GM23248 (cell line): ENCODE results near the gene TMEM95. TPM values are rescaled to one million over a fixed set of nuclear protein-coding genes. Genes with fewer than 3 reads are reported as not detected.

Source experiments
- DNase-seq: peaks from one replicate; pipeline ENCODE4 v3.0.0-alpha.2; 2015
- H2AFZ ChIP-seq: fragments of 200-600 bp; sonication (generic); 2 replicates; pipeline ENCODE4 v1.6.1; 2016; ENCODE audit warnings: antibody characterized with exemption
- H3F3A ChIP-seq: fragments of 200-600 bp; sonication (generic); 2 replicates; pipeline ENCODE4 v1.6.1; 2016; ENCODE audit warnings: mild to moderate bottlenecking, antibody characterized with exemption, mixed run types; ENCODE audit not compliant: insufficient read depth
- H3K27ac ChIP-seq: fragments of 200-600 bp; sonication (generic); 2 replicates; pipeline ENCODE4 v1.5.1; 2016; ENCODE audit warnings: mild to moderate bottlenecking
- H3K27me3 ChIP-seq: fragments of 200-600 bp; sonication (generic); replicated peaks from 2 replicates; pipeline ENCODE4 v1.6.1; 2016; ENCODE audit warnings: mild to moderate bottlenecking; ENCODE audit not compliant: insufficient read depth
- H3K36me3 ChIP-seq: fragments of 200-600 bp; sonication (generic); 2 replicates; pipeline ENCODE4 v1.6.1; 2016; ENCODE audit warnings: low read depth, mild to moderate bottlenecking
- H3K4me1 ChIP-seq: fragments of 200-600 bp; sonication (generic); 2 replicates; pipeline ENCODE4 v1.6.1; 2016; ENCODE audit warnings: mild to moderate bottlenecking; ENCODE audit not compliant: insufficient read depth
- H3K4me2 ChIP-seq: fragments of 200-600 bp; sonication (generic); one replicate; pipeline ENCODE4 v1.6.1; 2016; ENCODE audit warnings: mild to moderate bottlenecking; ENCODE audit not compliant: unreplicated experiment
- H3K4me3 ChIP-seq: fragments of 200-600 bp; sonication (generic); 2 replicates; pipeline ENCODE4 v1.5.1; 2016; ENCODE audit warnings: mild to moderate bottlenecking
- H3K79me2 ChIP-seq: fragments of 200-600 bp; sonication (generic); 2 replicates; pipeline ENCODE4 v1.6.1; 2016; ENCODE audit warnings: mild to moderate bottlenecking; ENCODE audit not compliant: insufficient read depth
- H3K9ac ChIP-seq: fragments of 200-600 bp; sonication (generic); 2 replicates; pipeline ENCODE4 v1.6.1; 2016; ENCODE audit warnings: mild to moderate bottlenecking
- H3K9me2 ChIP-seq: fragments of 200-600 bp; sonication (generic); 2 replicates; pipeline ENCODE4 v1.6.1; 2016; ENCODE audit warnings: mixed run types, mild to moderate bottlenecking, moderate library complexity; ENCODE audit not compliant: insufficient read depth
- H3K9me3 ChIP-seq: fragments of 200-600 bp; sonication (generic); one replicate; pipeline ENCODE4 v1.6.1; 2017; ENCODE audit warnings: low read depth
- H4K20me1 ChIP-seq: fragments of 200-600 bp; sonication (generic); 2 replicates; pipeline ENCODE4 v1.6.0; 2016; ENCODE audit not compliant: insufficient read depth
- EZH2 ChIP-seq: fragments of 200-600 bp; sonication (generic); IDR thresholded peaks from 2 replicates; pipeline ENCODE4 v1.6.1; 2018; ENCODE audit warnings: antibody characterized with exemption, mild to moderate bottlenecking; ENCODE audit not compliant: insufficient read depth, poor library complexity, severe bottlenecking
- EZH2phosphoT487 ChIP-seq: fragments of 200-600 bp; sonication (generic); IDR thresholded peaks from 2 replicates; pipeline ENCODE4 v1.6.1; 2018; ENCODE audit warnings: antibody characterized with exemption, moderate library complexity, mild to moderate bottlenecking, low read depth; ENCODE audit not compliant: insufficient read depth
- WGBS, 2 experiments: methylation state at CpG; one replicate each; pipeline ENCODE4 v1.1.6; 2015 to 2017; ENCODE audit warnings: low lambda C conversion rate in 2 of 2, low coverage in 1 of 2; ENCODE audit errors: missing lambda C conversion rate in 2 of 2; 5-methylcytosine and 5-hydroxymethylcytosine counted together
- in situ Hi-C: fragments of 300-500 bp; cut with MboI; formaldehyde crosslinking; loops from 2 replicates; pipeline ENCODE4 v1.15.0; 2020
- polyA plus RNA-seq: library from polyadenylated mRNA; unstranded; fragments of >200 nt; fragmentation: Nextera tagmentation; extraction: Ambion mirVana; gene quantifications from 2 replicates; pipeline ENCODE4 v1.2.1, GENCODE V29; 2016
- total RNA-seq: library from RNA; depleted of rRNA; stranded (reverse); fragments of >200 nt; shearing (Covaris generic); gene quantifications from 2 replicates; pipeline ENCODE4 v1.2.3, GENCODE V29; 2014

TMEM95 gene
- total and polyA plus RNA-seq, 2 experiments from 2014 or later = not detected

- H4K20me1 ChIP-seq = no peaks in the 10 kb centered on the region
- no peaks in the 10 kb centered on the region for H3K79me2 ChIP-seq
- H3K4me1 ChIP-seq = no peaks in the 10 kb centered on the region
- H3F3A ChIP-seq = no peaks in the 10 kb centered on the region
- H3K27me3 ChIP-seq = no peaks in the 10 kb centered on the region
- 81 to 88% methylated on average over 5 of the region's 5 CpGs for WGBS, 2 experiments
- H3K9me3 ChIP-seq = no peaks in the 10 kb centered on the region
- TF ChIP-seq EZH2 = no peak
- no peak for TF ChIP-seq EZH2phosphoT487
- no peak overlapping the region for H3K4me3 ChIP-seq
- no peak for DNase-seq
- no peaks in the 10 kb centered on the region for H3K9me2 ChIP-seq
- no peak overlapping the region for H3K9ac ChIP-seq
- H3K27ac ChIP-seq = no peak overlapping the region
- H3K4me2 ChIP-seq = no peak overlapping the region
- in situ Hi-C loops = no loop called here
- no peaks in the 10 kb centered on the region for H3K36me3 ChIP-seq
- H2AFZ ChIP-seq = no peak overlapping the region
These were observed 14.9 kb downstream of the TMEM95 start for GRCh38 chr17:7369825-7370224.

- DNase-seq = no peak
- Histone ChIP-seq H3K27me3 (no peaks in the 10 kb centered on the region), H3K9me2 (no peaks in the 10 kb centered on the region), H3K4me1 (no peaks in the 10 kb centered on the region), H3F3A (no peaks in the 10 kb centered on the region), H3K4me2 (no peak overlapping the region), H2AFZ (no peak overlapping the region), H3K79me2 (no peaks in the 10 kb centered on the region), H3K4me3 (no peak overlapping the region), H3K27ac (no peak overlapping the region), H4K20me1 (no peaks in the 10 kb centered on the region), H3K9me3 (no peaks in the 10 kb centered on the region), H3K9ac (no peak overlapping the region), H3K36me3 (no peaks in the 10 kb centered on the region)
- in situ Hi-C loops = no loop called here
- 76 to 85% methylated on average over 4 of the region's 4 CpGs for WGBS, 2 experiments
- TF ChIP-seq EZH2phosphoT487 (no peak), EZH2 (no peak)
These were observed 15.9 kb downstream of the TMEM95 start for GRCh38 chr17:7370853-7371252.

GRCh38 chr17:7374353-7374752, 19.4 kb downstream of the TMEM95 start:
- WGBS, 2 experiments = 71 to 88% methylated on average over 2 of the region's 2 CpGs
- H3K27me3 ChIP-seq = no peaks in the 10 kb centered on the region
- no peaks in the 10 kb centered on the region for H3K9me2 ChIP-seq
- no peak overlapping the region for H3K9ac ChIP-seq
- H3K4me2 ChIP-seq = no peak overlapping the region
- no peak for TF ChIP-seq EZH2phosphoT487
- no peaks in the 10 kb centered on the region for H3K4me1 ChIP-seq
- H3K79me2 ChIP-seq = no peaks in the 10 kb centered on the region
- H3K36me3 ChIP-seq = no peaks in the 10 kb centered on the region
- DNase-seq = no peak
- no peaks in the 10 kb centered on the region for H3K9me3 ChIP-seq
- no peaks in the 10 kb centered on the region for H4K20me1 ChIP-seq
- H3K4me3 ChIP-seq = no peak overlapping the region
- in situ Hi-C loops = no loop called here
- no peak overlapping the region for H2AFZ ChIP-seq
- H3F3A ChIP-seq = no peaks in the 10 kb centered on the region
- H3K27ac ChIP-seq = no peak overlapping the region

DNA sequence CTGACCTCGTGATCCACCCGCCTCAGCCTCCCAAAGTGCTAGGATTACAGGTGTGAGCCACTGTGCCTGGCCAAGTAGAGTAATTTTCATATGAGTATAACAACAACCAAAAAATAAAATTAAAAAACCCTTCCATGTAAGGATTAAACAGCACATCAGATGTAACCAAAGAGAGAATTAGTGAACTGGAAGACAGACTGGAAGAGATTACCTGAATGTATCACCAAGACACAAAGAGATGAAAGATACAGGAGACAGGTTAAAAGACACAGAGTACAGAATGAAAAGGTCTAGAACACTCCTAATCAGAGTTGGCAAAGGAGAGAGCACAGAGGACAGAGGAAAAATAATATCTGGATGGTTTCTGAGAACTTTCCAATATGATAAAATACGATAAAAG, 24.2 kb downstream of the TMEM95 start:
- Histone ChIP-seq H3K27me3 (no peaks in the 10 kb centered on the region), H3K4me2 (no peak overlapping the region), H3K4me3 (no peak overlapping the region), H3K36me3 (no peaks in the 10 kb centered on the region), H3K79me2 (no peaks in the 10 kb centered on the region), H3K9me3 (no peaks in the 10 kb centered on the region), H3K27ac (no peak overlapping the region), H3K9me2 (no peaks in the 10 kb centered on the region), H3K9ac (no peak overlapping the region), H4K20me1 (no peaks in the 10 kb centered on the region), H2AFZ (no peak overlapping the region), H3K4me1 (peaks cover 6% of the 10 kb centered on the region), H3F3A (no peaks in the 10 kb centered on the region)
- no peak for DNase-seq
- in situ Hi-C loops = no loop called here
- 88% methylated on average over 3 of the region's 3 CpGs for WGBS, 2 experiments
- TF ChIP-seq EZH2phosphoT487 (no peak), EZH2 (no peak)

- Histone ChIP-seq H3K27ac (no peak overlapping the region), H2AFZ (peak overlapping the region; percentile 72), H3K4me2 (peak overlapping the region; percentile 85), H4K20me1 (no peaks in the 10 kb centered on the region), H3K36me3 (no peaks in the 10 kb centered on the region), H3K9ac (peak overlapping the region; percentile 41), H3K9me3 (no peaks in the 10 kb centered on the region), H3K27me3 (no peaks in the 10 kb centered on the region), H3K4me3 (peak overlapping the region; percentile 63), H3K79me2 (no peaks in the 10 kb centered on the region), H3K4me1 (peaks cover 6% of the 10 kb centered on the region), H3K9me2 (no peaks in the 10 kb centered on the region), H3F3A (no peaks in the 10 kb centered on the region)
- 15 to 18% methylated on average over 7 of the region's 7 CpGs for WGBS, 2 experiments
- peak; percentile 81 for DNase-seq
- in situ Hi-C loops = no loop called here
- TF ChIP-seq EZH2phosphoT487 = no peak
- TF ChIP-seq EZH2 = no peak
These were observed 25.4 kb downstream of the TMEM95 start for GRCh38 chr17:7380321-7380720.
